A549 (cell line): ENCODE results near the gene STAT1. TPM values are rescaled to one million over a fixed set of nuclear protein-coding genes. Genes with fewer than 3 reads are reported as not detected.

ENCODE experiments used
- ATAC-seq, 2 experiments: fragments of 200-7000 bp in 1 of 2; fragments of >200 bp in 1 of 2; cut with Nextera tagmentation in 1 of 2; cut with Tn5 transposase in 1 of 2; 3 replicates each; pipeline versions ENCODE4 v1.8.0 to v1.9.1; 2018 to 2020; ENCODE audit warnings: mild to moderate bottlenecking in 1 of 2, moderate library complexity in 1 of 2
- CTCF ChIA-PET: fragments of 300-600 bp; sonication (Branson Sonifier 250); formaldehyde crosslinking; extraction: SDS; loops from one replicate; lab custom pipeline; 2021; ENCODE audit warnings: antibody characterized with exemption, inconsistent platforms; lab: Yijun Ruan, JAX
- POLR2A ChIA-PET: fragments of 350-600 bp; formaldehyde crosslinking; extraction: SDS; loops from one replicate; lab custom pipeline; 2021; ENCODE audit warnings: antibody characterized with exemption, inconsistent platforms; lab: Yijun Ruan, JAX
- DNase-seq, 2 experiments: peaks; one replicate each; pipeline versions ENCODE4 v3.0.0 to v3.0.0-alpha.2; 2011 to 2016; ENCODE audit warnings: low read depth in 1 of 2, low spot score in 1 of 2
- FAIRE-seq: peaks from 2 replicates; lab custom pipeline; 2011; peaks lifted over from hg19 to GRCh38; lab: Jason Lieb, UNC
- H3K27ac ChIP-seq, 2 experiments: fragments of >200 bp; sonication (Bioruptor Twin); formaldehyde crosslinking; 3 replicates each; pipeline ENCODE4 v1.5.1; 2016 to 2017
- H3K4me1 ChIP-seq: fragments of >200 bp; sonication (Bioruptor Twin); formaldehyde crosslinking; 3 replicates; pipeline ENCODE4 v1.6.1; 2016
- H3K4me2 ChIP-seq: fragments of >200 bp; sonication (Bioruptor Twin); formaldehyde crosslinking; 3 replicates; pipeline ENCODE4 v1.6.1; 2016
- H3K4me3 ChIP-seq: fragments of >200 bp; sonication (Bioruptor Twin); formaldehyde crosslinking; 3 replicates; pipeline ENCODE4 v1.5.1; 2016
- H3K9me3 ChIP-seq: fragments of >200 bp; sonication (Bioruptor Twin); formaldehyde crosslinking; 3 replicates; pipeline ENCODE4 v1.6.1; 2016
- CBX8 ChIP-seq: fragments of 200-600 bp; sonication (generic); IDR thresholded peaks from 2 replicates; pipeline ENCODE4 v1.6.1; 2016
- CEBPB ChIP-seq, 2 experiments: fragments of >200 bp in 1 of 2; sonication (Bioruptor Twin) in 1 of 2; formaldehyde crosslinking in 1 of 2; IDR thresholded peaks; 2 replicates each; pipeline ENCODE4 v1.6.1; 2012 to 2016
- CHD2 ChIP-seq: fragments of 150-350 bp; IDR thresholded peaks from 2 replicates; pipeline ENCODE4 v1.6.1; 2014; ENCODE audit warnings: low read length; ENCODE audit not compliant: partially characterized antibody
- EHF ChIP-seq: fragments of 250-450 bp; sonication (Bioruptor Pico); IDR thresholded peaks from 2 replicates; pipeline ENCODE4 v1.5.0; 2020; ENCODE audit warnings: mild to moderate bottlenecking
- FOSB ChIP-seq: fragments of 250-450 bp; sonication (Bioruptor Pico); IDR thresholded peaks from 2 replicates; pipeline ENCODE4 v1.5.0; 2020; ENCODE audit warnings: mild to moderate bottlenecking, moderate library complexity
- FOSL2 ChIP-seq, 2 experiments: fragments of 450-650 bp in 1 of 2; fragments of >200 bp in 1 of 2; sonication (Bioruptor Twin) in 1 of 2; formaldehyde crosslinking; IDR thresholded peaks; 2 replicates each; pipeline versions ENCODE4 v1.5.0 to v1.6.1; 2016 to 2020; ENCODE audit warnings: mild to moderate bottlenecking in 1 of 2, moderate library complexity in 1 of 2
- HEYL ChIP-seq: fragments of 250-450 bp; sonication (Bioruptor Pico); IDR thresholded peaks from 2 replicates; pipeline ENCODE4 v1.8.0; 2021; ENCODE audit warnings: mild to moderate bottlenecking, moderate library complexity
- HOXA7 ChIP-seq: fragments of 250-450 bp; sonication (Bioruptor Pico); IDR thresholded peaks from 2 replicates; pipeline ENCODE4 v1.5.0; 2020; ENCODE audit warnings: mild to moderate bottlenecking, moderate library complexity
- HOXB13 ChIP-seq: fragments of 250-450 bp; sonication (Bioruptor Pico); IDR thresholded peaks from 2 replicates; pipeline ENCODE4 v1.5.0; 2020; ENCODE audit warnings: low read depth, mild to moderate bottlenecking, moderate library complexity
- KDM1A ChIP-seq: fragments of 200-600 bp; sonication (generic); IDR thresholded peaks from 2 replicates; pipeline ENCODE4 v1.6.1; 2016; ENCODE audit warnings: low read depth, mild to moderate bottlenecking
- KDM5A ChIP-seq: fragments of 200-600 bp; sonication (generic); IDR thresholded peaks from 2 replicates; pipeline ENCODE4 v1.6.1; 2016; ENCODE audit warnings: antibody characterized with exemption, mild to moderate bottlenecking
- NFE2L2 ChIP-seq: fragments of 150-350 bp; conservative IDR thresholded peaks from 2 replicates; pipeline ENCODE4 v1.6.1; 2014; ENCODE audit warnings: low read length
- NR3C1 ChIP-seq: fragments of >200 bp; sonication (Bioruptor Twin); formaldehyde crosslinking; IDR thresholded peaks from 3 replicates; pipeline ENCODE4 v1.6.1; 2017
- RNF2 ChIP-seq: fragments of 200-600 bp; sonication (generic); IDR thresholded peaks from 2 replicates; pipeline ENCODE4 v1.6.1; 2016; ENCODE audit warnings: low read depth, mild to moderate bottlenecking, antibody characterized with exemption, moderate library complexity, borderline replicate concordance
- SREBF2 ChIP-seq: fragments of 450-650 bp; IDR thresholded peaks from 2 replicates; pipeline ENCODE4 v1.6.1; 2014; ENCODE audit warnings: mild to moderate bottlenecking, moderate library complexity
- TFCP2L1 ChIP-seq: fragments of 250-450 bp; sonication (Bioruptor Pico); IDR thresholded peaks from 2 replicates; pipeline ENCODE4 v1.5.0; 2021; ENCODE audit warnings: mild to moderate bottlenecking
- ZSCAN20 ChIP-seq: fragments of 250-450 bp; sonication (Bioruptor Pico); IDR thresholded peaks from 2 replicates; pipeline ENCODE4 v1.8.0; 2022; ENCODE audit warnings: mild to moderate bottlenecking, moderate library complexity
- WGBS: methylation state at CpG from one replicate; pipeline ENCODE4 v1.1.6; 2017; ENCODE audit errors: missing lambda C conversion rate; 5-methylcytosine and 5-hydroxymethylcytosine counted together
- polyA plus RNA-seq, 4 experiments: library from polyadenylated mRNA; depleted of rRNA in 3 of 4; stranded (reverse); fragments of >200 nt; fragmentation: RNase III in 1 of 4; extraction: RNeasy Plus Mini Kit Qiagen cat#74134 plus additional on column Dnase treatment in 1 of 4; gene quantifications; 2 replicates in 3 of 4; 3 replicates in 1 of 4; pipeline ENCODE4 v1.2.3, GENCODE V29; 2011 to 2017
- TF ChIP-seq, protein P1 (sequence below): IDR thresholded peaks from 2 replicates; pipeline ENCODE4 v1.6.1; 2012; ENCODE audit warnings: low read depth, borderline replicate concordance
- TF ChIP-seq, protein P2 (sequence below): fragments of 250-450 bp; sonication (Bioruptor Pico); IDR thresholded peaks from 2 replicates; pipeline ENCODE4 v1.5.0; 2021; ENCODE audit warnings: mild to moderate bottlenecking, moderate library complexity, borderline replicate concordance
- TF ChIP-seq, protein P3 (sequence below): fragments of >200 bp; sonication (Bioruptor Twin); formaldehyde crosslinking; IDR thresholded peaks from 2 replicates; pipeline ENCODE4 v1.6.1; 2016

The STAT1 gene
- polyA plus RNA-seq, 2 of the 4 experiments (the other 2 are of a cell fraction) = 105 to 182 TPM

- TF ChIP-seq KDM5A = no peak
- no peak for TF ChIP-seq FOSL2 (IDR thresholded peaks at IDR 0.05)
- no peak for TF ChIP-seq FOSL2 (CRISPR knock-in tag; IDR thresholded peaks at IDR 0.05)
- TF ChIP-seq HOXB13 (CRISPR knock-in tag) = no peak
- TF ChIP-seq CBX8 = no peak
- no peak overlapping the region for H3K4me2 ChIP-seq
- POLR2A ChIA-PET = no interaction called here
- no peak overlapping the region for H3K4me3 ChIP-seq
- 93% methylated on average over 17 of the region's 17 CpGs for WGBS
- no peak for FAIRE-seq
- no peak for DNase-seq
- ATAC-seq = no peak
- H3K9me3 ChIP-seq = no peaks in the 10 kb centered on the region
- no peak overlapping the region for H3K27ac ChIP-seq
- CTCF ChIA-PET = interaction anchor here (1.0 to 1.5 kb wide), 2 partner anchors 11 to 14 kb away, joined by 4 to 5 read pairs; no protein-coding TSS in a partner anchor
- H3K4me1 ChIP-seq = 0 out of 3 replicates have a peak, but pooled peaks cover 3% of the 10 kb centered on the region
These were observed 35.5 kb downstream of the STAT1 start for GRCh38 chr2:190978389-190979053.

DNA sequence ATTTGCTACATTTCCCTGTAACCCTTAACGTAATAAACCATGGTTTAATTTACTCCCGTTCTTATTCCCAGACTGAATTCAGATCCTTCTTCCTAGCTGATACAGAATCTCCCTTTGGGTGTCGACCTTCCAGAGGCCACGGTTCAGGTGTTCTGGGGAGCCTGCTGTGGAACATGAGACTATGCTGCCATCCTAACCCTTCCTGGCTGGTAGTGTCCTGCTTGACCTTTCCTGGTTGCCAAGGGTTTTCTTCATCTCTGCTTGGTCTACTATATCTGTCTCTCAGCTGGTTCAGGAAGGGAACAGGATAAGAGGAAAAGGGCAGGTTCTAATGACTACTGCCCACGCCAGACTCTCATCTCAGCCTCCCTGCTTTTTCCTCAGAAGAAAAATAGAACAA, 36.5 kb downstream of the STAT1 start:
- Histone ChIP-seq H3K4me2 (no peak overlapping the region), H3K27ac (no peak overlapping the region), H3K4me3 (no peak overlapping the region), H3K4me1 (0 out of 3 replicates have a peak, but pooled peaks cover 3% of the 10 kb centered on the region), H3K9me3 (no peaks in the 10 kb centered on the region)
- TF ChIP-seq NR3C1 (no peak), HEYL (no peak), NFE2L2 (no peak)
- FAIRE-seq (no peak), DNase-seq (no peak), ATAC-seq (no peak)
- POLR2A ChIA-PET = no interaction called here
- CTCF ChIA-PET = interaction anchor here (1.0 to 1.5 kb wide), 2 partner anchors 12 to 13 kb away, joined by 3 to 4 read pairs; no protein-coding TSS in a partner anchor
- 90% methylated on average over 5 of the region's 5 CpGs for WGBS

- ChIA-PET POLR2A (no interaction called here), CTCF (interaction anchor here (1.7 kb wide), 1 partner anchor 195 kb away, joined by 6 read pairs; no protein-coding TSS in a partner anchor)
- no peak for DNase-seq
- 90% methylated on average over 2 of the region's 2 CpGs for WGBS
- H3K27ac ChIP-seq = no peak overlapping the region
- H3K4me3 ChIP-seq = no peak overlapping the region
- H3K4me2 ChIP-seq = no peak overlapping the region
- H3K9me3 ChIP-seq = no peaks in the 10 kb centered on the region
- no peak for ATAC-seq
- H3K4me1 ChIP-seq = 0 out of 3 replicates have a peak, but pooled peaks cover 3% of the 10 kb centered on the region
- no peak for FAIRE-seq
- TF ChIP-seq SREBF2 = no peak
- no peak for TF ChIP-seq KDM1A
- TF ChIP-seq, protein P1, sequence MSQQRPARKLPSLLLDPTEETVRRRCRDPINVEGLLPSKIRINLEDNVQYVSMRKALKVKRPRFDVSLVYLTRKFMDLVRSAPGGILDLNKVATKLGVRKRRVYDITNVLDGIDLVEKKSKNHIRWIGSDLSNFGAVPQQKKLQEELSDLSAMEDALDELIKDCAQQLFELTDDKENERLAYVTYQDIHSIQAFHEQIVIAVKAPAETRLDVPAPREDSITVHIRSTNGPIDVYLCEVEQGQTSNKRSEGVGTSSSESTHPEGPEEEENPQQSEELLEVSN = no peak
- no peak for TF ChIP-seq RNF2
- TF ChIP-seq EHF (CRISPR knock-in tag) = no peak
- TF ChIP-seq, protein P2, sequence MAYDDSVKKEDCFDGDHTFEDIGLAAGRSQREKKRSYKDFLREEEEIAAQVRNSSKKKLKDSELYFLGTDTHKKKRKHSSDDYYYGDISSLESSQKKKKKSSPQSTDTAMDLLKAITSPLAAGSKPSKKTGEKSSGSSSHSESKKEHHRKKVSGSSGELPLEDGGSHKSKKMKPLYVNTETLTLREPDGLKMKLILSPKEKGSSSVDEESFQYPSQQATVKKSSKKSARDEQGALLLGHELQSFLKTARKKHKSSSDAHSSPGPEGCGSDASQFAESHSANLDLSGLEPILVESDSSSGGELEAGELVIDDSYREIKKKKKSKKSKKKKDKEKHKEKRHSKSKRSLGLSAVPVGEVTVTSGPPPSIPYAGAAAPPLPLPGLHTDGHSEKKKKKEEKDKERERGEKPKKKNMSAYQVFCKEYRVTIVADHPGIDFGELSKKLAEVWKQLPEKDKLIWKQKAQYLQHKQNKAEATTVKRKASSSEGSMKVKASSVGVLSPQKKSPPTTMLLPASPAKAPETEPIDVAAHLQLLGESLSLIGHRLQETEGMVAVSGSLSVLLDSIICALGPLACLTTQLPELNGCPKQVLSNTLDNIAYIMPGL = no peak
- no peak for TF ChIP-seq HOXA7 (CRISPR knock-in tag)
- TF ChIP-seq TFCP2L1 (CRISPR knock-in tag) = no peak
- TF ChIP-seq ZSCAN20 = no peak
- no peak for TF ChIP-seq CBX8
- no peak for TF ChIP-seq CHD2
- TF ChIP-seq CEBPB (IDR thresholded peaks at IDR 0.05) = no peak
- no peak for TF ChIP-seq FOSB (CRISPR knock-in tag)
- TF ChIP-seq, protein P3, sequence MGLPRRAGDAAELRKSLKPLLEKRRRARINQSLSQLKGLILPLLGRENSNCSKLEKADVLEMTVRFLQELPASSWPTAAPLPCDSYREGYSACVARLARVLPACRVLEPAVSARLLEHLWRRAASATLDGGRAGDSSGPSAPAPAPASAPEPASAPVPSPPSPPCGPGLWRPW = no peak
These were observed 37.5 kb downstream of the STAT1 start for GRCh38 chr2:190976521-190976920.
